Measurements from ENCODE around the gene SENP8. TPM values are rescaled to one million over a fixed set of nuclear protein-coding genes. Genes with fewer than 3 reads are reported as not detected.

Gene SENP8
- total RNA-seq, result 1 to 10 TPM; 1.7 TPM

GRCh38 chr15:72118017-72118978, at the start of gene SENP8, which contains the start of gene MYO9A:
Gene SENP8 (plus strand): TSS chr15:72118403. CDS start chr15:72139624, 21,221 bp downstream.
Gene MYO9A (minus strand): TSS chr15:72118150. CDS start chr15:72046563, 71,587 bp downstream.

Other genes with a start within 250 kb of the SENP8 start
- gene MYO9A, start 253 bp upstream of the SENP8 start, total RNA-seq, result 10 to 100 TPM; 25.6 to 26.2 TPM
- gene GRAMD2A, start 79.4 kb downstream of the SENP8 start, total RNA-seq, result not detected
- 1,000 to 10,000 TPM; 1,343 to 1,745 TPM for gene PKM, start 112.8 kb downstream of the SENP8 start, total RNA-seq
- gene PARP6, start 154.2 kb downstream of the SENP8 start, total RNA-seq, result 10 to 100 TPM; 26.0 to 50.2 TPM
- under 1 TPM in 1 of 2 donors, not detected in 1; 0.33 TPM for gene CELF6, start 201.8 kb downstream of the SENP8 start, total RNA-seq

Data from melanocyte of skin (primary cell).